Fibroblast of lung (primary cell): Measurements from ENCODE around the gene IL1RAPL2.

Experiments
- EZH2 ChIP-seq: IDR thresholded peaks from 2 replicates; pipeline ENCODE4 v1.5.1; 2012; ENCODE audit warnings: low read length, control low read depth, mild to moderate bottlenecking; ENCODE audit errors: missing control alignments
- TF ChIP-seq, protein P1 (sequence below), 2 donors: IDR thresholded peaks in 1 of 2; conservative IDR thresholded peaks in 1 of 2; 1 replicate in 1 of 2; 2 replicates in 1 of 2; pipeline ENCODE4 v1.5.1; 2011 to 2012; ENCODE audit warnings: low read length in 2 of 2, control low read depth in 1 of 2, inconsistent platforms in 1 of 2, low read depth in 1 of 2, mild to moderate bottlenecking in 1 of 2

DNA sequence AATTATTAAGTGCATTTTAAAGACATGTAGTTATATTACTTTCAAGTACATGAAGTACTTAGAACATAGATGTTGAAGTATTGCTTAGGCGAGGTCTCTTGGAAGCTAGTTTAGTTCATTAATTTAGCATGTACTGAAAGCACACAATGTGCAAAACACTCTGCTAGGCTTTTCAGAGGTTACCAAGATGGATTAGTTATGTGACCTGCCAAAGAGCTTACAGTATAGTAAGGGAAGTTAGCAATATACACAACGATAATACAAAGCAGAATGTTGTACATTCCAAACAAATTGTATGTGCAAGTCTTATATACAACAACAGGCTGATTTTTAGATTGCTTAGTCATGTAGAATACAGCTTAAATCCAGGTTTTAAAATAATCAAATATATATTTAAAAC is 1137.9 kb downstream of the IL1RAPL2 start:
- TF ChIP-seq, protein P1, sequence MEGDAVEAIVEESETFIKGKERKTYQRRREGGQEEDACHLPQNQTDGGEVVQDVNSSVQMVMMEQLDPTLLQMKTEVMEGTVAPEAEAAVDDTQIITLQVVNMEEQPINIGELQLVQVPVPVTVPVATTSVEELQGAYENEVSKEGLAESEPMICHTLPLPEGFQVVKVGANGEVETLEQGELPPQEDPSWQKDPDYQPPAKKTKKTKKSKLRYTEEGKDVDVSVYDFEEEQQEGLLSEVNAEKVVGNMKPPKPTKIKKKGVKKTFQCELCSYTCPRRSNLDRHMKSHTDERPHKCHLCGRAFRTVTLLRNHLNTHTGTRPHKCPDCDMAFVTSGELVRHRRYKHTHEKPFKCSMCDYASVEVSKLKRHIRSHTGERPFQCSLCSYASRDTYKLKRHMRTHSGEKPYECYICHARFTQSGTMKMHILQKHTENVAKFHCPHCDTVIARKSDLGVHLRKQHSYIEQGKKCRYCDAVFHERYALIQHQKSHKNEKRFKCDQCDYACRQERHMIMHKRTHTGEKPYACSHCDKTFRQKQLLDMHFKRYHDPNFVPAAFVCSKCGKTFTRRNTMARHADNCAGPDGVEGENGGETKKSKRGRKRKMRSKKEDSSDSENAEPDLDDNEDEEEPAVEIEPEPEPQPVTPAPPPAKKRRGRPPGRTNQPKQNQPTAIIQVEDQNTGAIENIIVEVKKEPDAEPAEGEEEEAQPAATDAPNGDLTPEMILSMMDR (conservative IDR thresholded peaks at IDR 0.05 in 1 of 2, IDR thresholded peaks at IDR 0.05 in 1 of 2; ENCODE audit: low read depth in 1 of 2, low read length in 2 of 2) = no peak
- no peak for TF ChIP-seq EZH2
